Kidney (tissue), 14 donors: ENCODE results near the gene ACSS3. TPM values are rescaled to one million over a fixed set of nuclear protein-coding genes. Genes with fewer than 3 reads are reported as not detected.
A peak's percentile ranks its signal among the peaks of the same experiment; 100 is the strongest.

ENCODE experiments used
- DNase-seq, 5 donors: peaks; one replicate each; pipeline ENCODE4 v3.0.0-alpha.2; 2013 to 2020
- FAIRE-seq: peaks from 2 replicates; lab custom pipeline; 2012; peaks lifted over from hg19 to GRCh38; lab: Jason Lieb, UNC
- H3K27ac ChIP-seq, 2 donors: one replicate each; pipeline ENCODE4 v1.7.0; 2013; ENCODE audit warnings: low read depth in 2 of 2, low read length in 2 of 2, inconsistent platforms in 1 of 2
- H3K27me3 ChIP-seq: one replicate; pipeline ENCODE4 v1.7.1; 2013; ENCODE audit warnings: low read length, inconsistent platforms; ENCODE audit not compliant: control insufficient read depth, insufficient read depth
- H3K36me3 ChIP-seq, 3 donors: one replicate each; pipeline versions ENCODE4 v1.7.0 to v1.7.1; 2013; ENCODE audit warnings: low read length in 3 of 3, control low read depth in 1 of 3, inconsistent platforms in 1 of 3; ENCODE audit not compliant: insufficient read depth in 3 of 3, control insufficient read depth in 2 of 3
- H3K4me1 ChIP-seq, 3 donors: one replicate each; pipeline versions ENCODE4 v1.7.0 to v1.7.1; 2013; ENCODE audit warnings: low read length in 3 of 3, inconsistent platforms in 1 of 3, low read depth in 1 of 3; ENCODE audit not compliant: control insufficient read depth in 2 of 3, insufficient read depth in 2 of 3
- H3K4me3 ChIP-seq, 3 donors: one replicate each; pipeline versions ENCODE4 v1.7.0 to v1.8.1; 2013; ENCODE audit warnings: low read length in 3 of 3, control low read depth in 1 of 3, inconsistent platforms in 1 of 3
- H3K9ac ChIP-seq, 3 donors: one replicate each; pipeline versions ENCODE4 v1.7.0 to v1.7.1; 2013; ENCODE audit warnings: low read length in 3 of 3, control low read depth in 1 of 3, inconsistent platforms in 1 of 3
- H3K9me3 ChIP-seq, 3 donors: one replicate each; pipeline versions ENCODE4 v1.7.0 to v1.7.1; 2013; ENCODE audit warnings: low read length in 3 of 3, control low read depth in 1 of 3, inconsistent platforms in 1 of 3; ENCODE audit not compliant: control insufficient read depth in 2 of 3, insufficient read depth in 1 of 3
- intact Hi-C: fragments of 100-400 bp; cut with DNase I; formaldehyde crosslinking; loops from one replicate; pipeline ENCODE4 v1.11.1; 2022
- polyA plus RNA-seq: library from polyadenylated mRNA; stranded (reverse); fragments of 350-450 nt; fragmentation: Illumina TruSeq; extraction: RNeasy Lipid Tissue Mini Kit (QIAGEN cat#74804); gene quantifications from one replicate; pipeline ENCODE4 v1.2.3, GENCODE V29; 2014; ENCODE audit warnings: low read depth, low replicate concordance; ENCODE audit not compliant: insufficient read depth
- total RNA-seq: library from RNA; stranded (reverse); fragmentation: NEBNext Ultra II Directional; extraction: Animal tissue kit (Norgen Biotek cat#: 25700); gene quantifications from one replicate; pipeline ENCODE4 v1.2.1, GENCODE V29; 2021
- TF ChIP-seq, protein P1 (sequence below): IDR thresholded peaks from 3 replicates; pipeline ENCODE4 v1.5.1; 2012; ENCODE audit warnings: mild to moderate bottlenecking, moderate library complexity, borderline replicate concordance; ENCODE audit not compliant: insufficient read depth; ENCODE audit errors: extremely low read depth
- donor health status: control.
- donor health status: control.
- donor health status: control.
- donor health status: control.
- donor health status: control.
- donor health status: DM: yes; HTN: yes; CAD: no.
- donor health status: Normal renal cell carcinoma (clear cell type).

Gene ACSS3
- total and polyA plus RNA-seq, 2 donors from 2014 or later = 18.9 to 21.2 TPM

GRCh38 chr12:81079280-81080076, 1.6 kb downstream of the ACSS3 start:
- no peaks in the 10 kb centered on the region for H3K9me3 ChIP-seq
- no peak for FAIRE-seq
- TF ChIP-seq, protein P1, sequence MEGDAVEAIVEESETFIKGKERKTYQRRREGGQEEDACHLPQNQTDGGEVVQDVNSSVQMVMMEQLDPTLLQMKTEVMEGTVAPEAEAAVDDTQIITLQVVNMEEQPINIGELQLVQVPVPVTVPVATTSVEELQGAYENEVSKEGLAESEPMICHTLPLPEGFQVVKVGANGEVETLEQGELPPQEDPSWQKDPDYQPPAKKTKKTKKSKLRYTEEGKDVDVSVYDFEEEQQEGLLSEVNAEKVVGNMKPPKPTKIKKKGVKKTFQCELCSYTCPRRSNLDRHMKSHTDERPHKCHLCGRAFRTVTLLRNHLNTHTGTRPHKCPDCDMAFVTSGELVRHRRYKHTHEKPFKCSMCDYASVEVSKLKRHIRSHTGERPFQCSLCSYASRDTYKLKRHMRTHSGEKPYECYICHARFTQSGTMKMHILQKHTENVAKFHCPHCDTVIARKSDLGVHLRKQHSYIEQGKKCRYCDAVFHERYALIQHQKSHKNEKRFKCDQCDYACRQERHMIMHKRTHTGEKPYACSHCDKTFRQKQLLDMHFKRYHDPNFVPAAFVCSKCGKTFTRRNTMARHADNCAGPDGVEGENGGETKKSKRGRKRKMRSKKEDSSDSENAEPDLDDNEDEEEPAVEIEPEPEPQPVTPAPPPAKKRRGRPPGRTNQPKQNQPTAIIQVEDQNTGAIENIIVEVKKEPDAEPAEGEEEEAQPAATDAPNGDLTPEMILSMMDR = no peak
- peak overlapping the region; percentile 74 to 89 (median 77) for H3K4me3 ChIP-seq
- H3K4me1 ChIP-seq = peaks cover 0 to 7% (median 3%) of the 10 kb centered on the region in 3 donors
- H3K36me3 ChIP-seq = no peaks in the 10 kb centered on the region
- H3K27ac ChIP-seq = peak overlapping the region in 1 of 2 donors; percentile 76
- peak overlapping the region in 2 of 3 donors; percentile 67 to 79 for H3K9ac ChIP-seq
- no peak for DNase-seq
- intact Hi-C loops = no loop called here
- no peaks in the 10 kb centered on the region for H3K27me3 ChIP-seq

- no peaks in the 10 kb centered on the region for H3K9me3 ChIP-seq
- DNase-seq (peak in 1 of 5 donors; percentile 26), FAIRE-seq (no peak)
- H3K27me3 ChIP-seq = no peaks in the 10 kb centered on the region
- intact Hi-C loops = no loop called here
- H3K27ac ChIP-seq = no peak overlapping the region
- TF ChIP-seq, protein P1 = no peak
- peaks cover 0 to 7% (median 3%) of the 10 kb centered on the region in 3 donors for H3K4me1 ChIP-seq
- no peaks in the 10 kb centered on the region for H3K36me3 ChIP-seq
- no peak overlapping the region for H3K9ac ChIP-seq
- peak overlapping the region in 2 of 3 donors; percentile 77 to 89 for H3K4me3 ChIP-seq
These were observed 2.6 kb downstream of the ACSS3 start for GRCh38 chr12:81080431-81080983.

DNA sequence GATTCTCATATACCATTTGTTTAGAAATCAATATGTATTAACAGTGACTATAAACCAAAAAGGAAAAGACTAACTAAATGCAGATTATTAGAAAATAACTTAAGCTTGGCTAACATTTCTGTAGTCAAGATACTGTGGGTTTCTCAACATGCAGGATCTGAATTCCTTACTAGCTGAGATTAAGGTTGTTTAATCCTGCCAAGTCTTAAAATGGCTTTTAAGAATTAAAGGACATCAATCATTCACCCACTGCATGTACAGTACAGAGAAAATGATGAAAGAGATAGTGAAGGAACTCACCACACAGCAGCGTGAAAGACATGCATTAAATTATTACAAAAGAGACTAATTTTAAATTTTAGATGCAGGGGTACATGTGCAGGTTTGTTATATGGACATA, 3.8 kb downstream of the ACSS3 start:
- DNase-seq (no peak), FAIRE-seq (no peak)
- no peaks in the 10 kb centered on the region for H3K9me3 ChIP-seq
- no peak overlapping the region for H3K4me3 ChIP-seq
- no peak overlapping the region for H3K27ac ChIP-seq
- H3K36me3 ChIP-seq = no peaks in the 10 kb centered on the region
- peaks cover 0 to 7% (median 3%) of the 10 kb centered on the region in 3 donors for H3K4me1 ChIP-seq
- no peak overlapping the region for H3K9ac ChIP-seq
- intact Hi-C loops = no loop called here
- TF ChIP-seq, protein P1 = no peak
- no peaks in the 10 kb centered on the region for H3K27me3 ChIP-seq
